KMS-11 (cell line): ENCODE results near the gene MEGF11.

Source experiments
- H2AFZ ChIP-seq: fragments of 200-600 bp; sonication (generic); 2 replicates; pipeline ENCODE4 v1.6.1; 2016; ENCODE audit warnings: antibody characterized with exemption, mixed run types, low read depth
- H3K27ac ChIP-seq: fragments of 200-600 bp; sonication (generic); 2 replicates; pipeline ENCODE4 v1.6.1; 2016; ENCODE audit warnings: mild to moderate bottlenecking, mixed run types
- H3K27me3 ChIP-seq: fragments of 200-600 bp; sonication (generic); 2 replicates; pipeline ENCODE4 v1.6.1; 2017; ENCODE audit warnings: mild to moderate bottlenecking, low read depth, mixed run types, moderate library complexity; ENCODE audit not compliant: insufficient read depth
- H3K36me3 ChIP-seq: fragments of 200-600 bp; sonication (generic); 2 replicates; pipeline ENCODE4 v1.6.1; 2017; ENCODE audit warnings: mild to moderate bottlenecking, mixed run types; ENCODE audit not compliant: insufficient read depth
- H3K4me1 ChIP-seq: fragments of 200-600 bp; sonication (generic); 2 replicates; pipeline ENCODE4 v1.6.1; 2016; ENCODE audit warnings: mild to moderate bottlenecking, low read depth, mixed run types; ENCODE audit not compliant: poor library complexity, severe bottlenecking
- H3K4me2 ChIP-seq: fragments of 200-600 bp; sonication (generic); 2 replicates; pipeline ENCODE4 v1.7.0; 2016; ENCODE audit warnings: mild to moderate bottlenecking, mixed run types
- H3K4me3 ChIP-seq: fragments of 200-600 bp; sonication (generic); IDR thresholded peaks from 2 replicates; pipeline ENCODE4 v1.6.1; 2017; ENCODE audit warnings: low read depth, low read length, mixed read lengths; ENCODE audit not compliant: insufficient read depth
- H3K79me2 ChIP-seq: fragments of 200-600 bp; sonication (generic); 2 replicates; pipeline ENCODE4 v1.6.1; 2016; ENCODE audit warnings: low read depth, mixed run types; ENCODE audit not compliant: insufficient read depth
- H3K9ac ChIP-seq: fragments of 200-600 bp; sonication (generic); 2 replicates; pipeline ENCODE4 v1.6.1; 2016; ENCODE audit warnings: mild to moderate bottlenecking, mixed run types
- H4K20me1 ChIP-seq: fragments of 200-600 bp; sonication (generic); 2 replicates; pipeline ENCODE4 v1.6.1; 2016; ENCODE audit warnings: mild to moderate bottlenecking, mixed run types; ENCODE audit not compliant: insufficient read depth
- CTCF ChIP-seq: fragments of 200-600 bp; sonication (generic); conservative IDR thresholded peaks from 2 replicates; pipeline ENCODE4 v1.6.1; 2017; ENCODE audit warnings: low read depth, mild to moderate bottlenecking, antibody characterized with exemption, low read length, moderate library complexity, mixed read lengths

The MEGF11 gene

DNA sequence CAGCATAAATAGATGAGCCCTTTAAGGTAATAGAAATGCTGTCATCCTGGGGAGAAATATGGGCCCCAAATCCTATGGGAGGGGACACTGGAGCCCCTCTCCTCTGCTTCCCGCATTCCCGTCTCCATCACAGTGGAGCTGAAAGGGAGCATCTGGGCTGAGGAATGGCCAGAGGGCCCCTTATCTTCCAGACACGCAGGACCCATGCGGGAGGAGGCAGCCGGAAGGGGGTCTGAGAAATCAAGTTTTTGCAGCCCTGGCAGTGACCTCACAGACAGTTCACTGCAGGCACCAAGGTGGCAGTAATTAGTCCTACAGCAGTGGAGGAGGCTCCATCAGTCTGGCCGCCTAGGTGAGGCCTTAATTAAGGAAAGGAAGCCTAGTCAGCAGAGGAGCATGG is 304.1 kb downstream of the MEGF11 start:
- Histone ChIP-seq H3K27ac (no peak overlapping the region), H3K27me3 (no peaks in the 10 kb centered on the region)
- TF ChIP-seq CTCF, result no peak

GRCh38 chr15:65949011-65949410 is 304.5 kb downstream of the MEGF11 start:
- H4K20me1 ChIP-seq, result no peaks in the 10 kb centered on the region
- H3K4me1 ChIP-seq, result peaks cover 12% of the 10 kb centered on the region
- H3K27me3 ChIP-seq, result no peaks in the 10 kb centered on the region
- no peak overlapping the region for H3K4me3 ChIP-seq
- H2AFZ ChIP-seq, result no peak overlapping the region
- no peaks in the 10 kb centered on the region for H3K36me3 ChIP-seq
- no peak for TF ChIP-seq CTCF
- no peak overlapping the region for H3K9ac ChIP-seq
- no peak overlapping the region for H3K27ac ChIP-seq
- no peak overlapping the region for H3K4me2 ChIP-seq
- no peaks in the 10 kb centered on the region for H3K79me2 ChIP-seq

More for the DNA sequence above, 304.1 kb downstream of the MEGF11 start:
- no peak overlapping the region for H3K4me2 ChIP-seq
- no peaks in the 10 kb centered on the region for H3K79me2 ChIP-seq
- H3K36me3 ChIP-seq, result no peaks in the 10 kb centered on the region
- H2AFZ ChIP-seq, result no peak overlapping the region
- peaks cover 12% of the 10 kb centered on the region for H3K4me1 ChIP-seq
- no peaks in the 10 kb centered on the region for H4K20me1 ChIP-seq
- H3K4me3 ChIP-seq, result no peak overlapping the region
- no peak overlapping the region for H3K9ac ChIP-seq

GRCh38 chr15:65948383-65948782 is 305.2 kb downstream of the MEGF11 start:
- Histone ChIP-seq H3K27ac (no peak overlapping the region), H3K4me2 (no peak overlapping the region), H3K79me2 (no peaks in the 10 kb centered on the region), H3K9ac (no peak overlapping the region), H2AFZ (no peak overlapping the region), H4K20me1 (no peaks in the 10 kb centered on the region), H3K4me1 (peaks cover 12% of the 10 kb centered on the region), H3K36me3 (no peaks in the 10 kb centered on the region), H3K27me3 (no peaks in the 10 kb centered on the region), H3K4me3 (no peak overlapping the region)
- TF ChIP-seq CTCF, result no peak

DNA sequence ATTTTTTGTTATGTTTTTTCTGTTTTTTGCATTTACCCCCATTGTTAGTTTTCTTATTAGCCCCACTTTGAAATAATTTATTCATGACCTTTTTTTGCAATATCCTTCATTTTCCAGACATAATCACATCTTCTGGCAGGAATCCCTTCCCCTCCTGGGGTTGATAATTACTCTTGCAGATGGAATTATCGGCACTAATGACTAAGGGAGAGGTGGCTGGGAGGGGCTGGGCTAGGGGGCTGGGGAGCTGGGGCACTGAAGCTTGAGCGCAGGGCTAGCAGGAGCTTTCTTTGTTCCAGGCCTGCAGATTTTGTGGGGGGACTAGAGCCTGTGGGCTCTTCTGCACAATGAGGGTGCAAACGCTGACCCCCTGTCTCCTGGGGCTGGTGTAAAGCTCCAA is 306.5 kb downstream of the MEGF11 start:
- no peaks in the 10 kb centered on the region for H3K36me3 ChIP-seq
- H3K4me3 ChIP-seq, result no peak overlapping the region
- no peak overlapping the region for H2AFZ ChIP-seq
- H3K9ac ChIP-seq, result no peak overlapping the region
- no peak overlapping the region for H3K4me2 ChIP-seq
- TF ChIP-seq CTCF, result no peak
- no peaks in the 10 kb centered on the region for H4K20me1 ChIP-seq
- H3K4me1 ChIP-seq, result peaks cover 12% of the 10 kb centered on the region
- no peak overlapping the region for H3K27ac ChIP-seq
- H3K27me3 ChIP-seq, result no peaks in the 10 kb centered on the region
- no peaks in the 10 kb centered on the region for H3K79me2 ChIP-seq
